OCI-LY7 (cell line): ENCODE results near the gene ART4.

Experiments
- CTCF ChIP-seq: fragments of 200-600 bp; sonication (generic); conservative IDR thresholded peaks from 2 replicates; pipeline ENCODE4 v1.5.1; 2014; ENCODE audit warnings: mild to moderate bottlenecking, antibody characterized with exemption, low read length, moderate library complexity, mixed read lengths
- EZH2phosphoT487 ChIP-seq: fragments of 200-600 bp; sonication (generic); IDR thresholded peaks from 2 replicates; pipeline ENCODE4 v1.6.1; 2018; ENCODE audit warnings: low read depth, borderline replicate concordance, mild to moderate bottlenecking, mixed run types, antibody characterized with exemption, low read length, moderate library complexity, mixed read lengths

GRCh38 chr12:14785568-14785967 is 57.8 kb downstream of the ART4 start:
- no peak for TF ChIP-seq CTCF
- no peak for TF ChIP-seq EZH2phosphoT487
